T47D (cell line): ENCODE measurements around the gene CAMKMT.

Source experiments
- DNase-seq, 2 experiments: peaks; one replicate each; pipeline versions ENCODE4 v3.0.0 to v3.0.0-alpha.2; 2011 to 2012; ENCODE audit warnings: low read depth in 1 of 2, low spot score in 1 of 2
- JUND ChIP-seq: IDR thresholded peaks from 2 replicates; pipeline ENCODE4 v1.6.1; 2012; ENCODE audit warnings: low read depth
- in situ Hi-C: cut with HindIII; loops from 2 replicates; pipeline ENCODE4 v1.10.0; 2016; ENCODE audit warnings: low sequenced_read_pairs, low pct_unique_long_range_greater_than_20kb

CAMKMT gene

DNA sequence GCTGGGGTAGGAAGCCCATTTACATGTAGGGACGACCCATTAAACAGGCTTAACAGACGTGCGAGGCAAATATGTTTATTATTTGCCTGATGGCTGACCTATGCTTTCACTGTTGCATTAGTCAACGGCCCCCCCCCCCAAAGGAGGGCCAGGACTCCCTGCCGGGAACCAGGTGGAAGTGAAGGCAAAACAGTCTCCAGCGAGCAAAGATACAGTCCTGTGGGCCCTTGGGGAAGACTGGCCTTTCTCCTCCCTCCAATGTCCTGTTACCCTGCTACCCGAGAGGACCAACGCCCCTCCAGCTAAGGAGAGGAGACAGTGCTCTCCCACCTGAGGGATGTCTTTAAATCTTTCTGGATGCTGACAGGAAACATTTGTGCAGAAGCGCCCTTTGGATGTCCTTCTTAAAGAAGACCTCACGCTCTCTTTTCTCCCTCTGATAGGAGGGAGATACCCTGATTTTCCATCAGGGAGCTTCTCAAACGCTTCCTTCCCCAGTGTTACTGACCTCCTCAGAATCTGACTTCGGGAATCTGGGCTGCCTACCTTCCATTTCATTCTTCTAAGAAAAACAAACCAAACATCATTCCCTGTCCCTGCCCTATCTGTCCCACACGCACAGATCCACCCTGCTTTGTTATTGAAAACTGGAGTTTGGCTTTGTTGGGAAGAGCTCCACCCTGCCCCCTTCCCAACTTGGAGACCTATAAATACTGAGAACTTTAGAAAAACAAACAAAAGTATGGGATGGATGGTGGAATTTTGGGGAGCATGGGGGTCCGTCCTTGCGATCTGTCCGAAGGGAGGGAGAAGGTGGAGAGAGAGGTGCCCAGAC, 443.9 kb downstream of the CAMKMT start:
- no peak for DNase-seq
- no peak for TF ChIP-seq JUND
- in situ Hi-C loops, result no loop called here

DNA sequence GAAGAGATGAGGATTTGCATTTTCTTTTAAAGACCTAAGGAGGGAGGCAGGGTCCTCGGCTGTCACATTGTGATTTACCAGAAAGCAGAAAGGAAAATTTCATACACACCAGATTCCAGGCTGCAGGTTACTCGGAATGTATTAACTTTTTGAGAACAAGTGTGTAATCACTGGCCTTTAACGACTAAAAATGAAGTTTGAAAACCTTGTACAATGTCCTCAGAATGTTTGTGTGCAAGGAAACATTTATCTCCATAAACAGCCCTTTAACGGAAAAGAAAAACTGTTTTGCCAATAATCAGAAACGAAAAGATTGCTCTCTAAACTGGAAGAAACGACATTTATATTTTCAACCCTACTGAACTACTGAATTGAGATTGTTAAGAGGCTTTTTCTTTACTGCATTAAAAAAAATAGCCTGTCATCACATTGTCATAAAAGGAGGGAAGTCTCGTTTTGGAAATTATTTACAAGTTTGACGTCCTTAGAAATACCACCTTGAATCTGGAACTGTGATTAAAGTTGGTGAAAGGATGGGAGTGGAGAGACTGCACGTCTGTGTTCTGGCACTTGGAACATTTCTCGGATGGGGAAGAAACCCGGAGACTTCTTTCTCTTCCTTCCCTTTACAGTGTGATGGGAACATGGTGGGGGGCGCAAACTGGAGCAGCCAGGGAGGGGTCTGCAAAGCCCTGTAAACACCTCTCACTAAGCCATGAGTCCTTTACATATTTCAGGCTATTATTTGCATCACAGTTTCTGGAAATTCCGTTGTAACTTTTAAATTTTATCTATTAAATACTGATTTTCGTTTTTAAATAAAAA, 445.7 kb downstream of the CAMKMT start:
- in situ Hi-C loops, result no loop called here
- TF ChIP-seq JUND, result no peak
- no peak for DNase-seq

DNA sequence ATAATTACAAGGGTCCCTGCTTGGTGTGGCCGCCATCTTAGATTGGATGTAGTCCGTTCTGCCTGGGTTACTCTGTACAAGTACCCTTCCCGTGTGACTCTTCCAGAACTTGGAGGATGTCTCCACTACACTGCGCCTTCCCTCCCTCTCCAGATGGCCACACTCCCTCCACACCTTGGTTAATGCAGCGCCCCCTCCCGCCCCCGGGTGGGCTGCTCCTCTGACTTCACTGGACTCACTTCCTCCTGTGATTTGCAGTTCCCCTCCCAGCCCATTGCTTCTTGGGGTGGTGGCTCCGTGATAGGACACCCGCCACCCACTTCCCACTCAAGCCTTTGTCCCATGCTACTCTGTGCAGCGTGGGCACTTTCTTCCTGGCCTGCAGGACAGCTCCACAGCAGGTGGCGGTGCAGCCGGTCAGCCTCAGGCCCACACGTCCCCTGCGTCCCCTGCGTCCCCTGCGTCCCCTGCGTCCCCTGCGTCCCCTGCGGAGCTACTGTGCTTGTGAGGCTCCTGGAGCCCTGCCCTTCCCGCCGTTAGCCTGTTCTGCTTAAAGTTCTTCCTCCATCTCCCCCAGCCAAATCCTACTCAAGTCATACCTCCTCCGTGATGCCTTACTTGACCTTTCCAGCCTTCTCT, 449.3 kb downstream of the CAMKMT start:
- DNase-seq, result no peak
- no peak for TF ChIP-seq JUND
- in situ Hi-C loops, result no loop called here

DNA sequence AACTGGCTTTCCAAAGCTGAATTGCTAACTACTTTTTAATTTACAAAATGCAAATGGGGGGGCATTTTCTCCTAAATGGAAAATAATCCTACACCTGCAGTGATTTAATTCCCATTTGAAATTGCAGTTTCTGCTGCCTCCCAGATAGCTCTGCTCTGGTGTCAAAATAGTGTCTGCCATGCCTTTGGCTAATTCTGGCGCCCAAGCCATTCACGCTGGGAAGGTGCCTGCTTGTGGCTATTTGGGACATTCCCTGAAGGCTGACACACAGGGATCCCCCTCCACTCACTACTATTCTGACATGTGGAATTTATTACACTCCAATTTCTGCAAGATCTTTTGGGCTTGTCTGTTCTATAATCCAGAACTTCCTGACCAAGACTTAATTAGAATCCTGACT, 451.4 kb downstream of the CAMKMT start:
- in situ Hi-C loops, result no loop called here
- no peak for DNase-seq
- TF ChIP-seq JUND, result no peak

DNA sequence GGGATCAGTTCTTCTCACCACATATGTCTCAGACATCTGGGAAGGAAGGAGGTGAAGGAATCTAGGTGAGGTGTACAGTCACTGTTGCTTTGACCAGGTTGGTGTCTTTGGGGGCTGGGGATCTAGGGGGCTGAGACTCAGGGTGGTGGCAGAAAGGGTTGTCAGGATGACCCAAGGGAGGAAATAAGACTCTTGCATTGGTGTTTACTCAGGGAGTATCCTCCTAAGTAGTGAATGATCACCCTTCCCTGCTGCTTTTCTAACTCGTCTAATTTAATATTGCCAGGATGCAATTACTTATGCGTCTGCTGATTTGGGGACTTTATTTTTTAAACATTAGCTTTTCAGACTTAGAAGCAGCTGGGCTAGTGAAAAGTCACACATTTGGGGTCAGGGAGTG, 451.9 kb downstream of the CAMKMT start:
- TF ChIP-seq JUND, result no peak
- in situ Hi-C loops, result no loop called here
- no peak for DNase-seq

DNA sequence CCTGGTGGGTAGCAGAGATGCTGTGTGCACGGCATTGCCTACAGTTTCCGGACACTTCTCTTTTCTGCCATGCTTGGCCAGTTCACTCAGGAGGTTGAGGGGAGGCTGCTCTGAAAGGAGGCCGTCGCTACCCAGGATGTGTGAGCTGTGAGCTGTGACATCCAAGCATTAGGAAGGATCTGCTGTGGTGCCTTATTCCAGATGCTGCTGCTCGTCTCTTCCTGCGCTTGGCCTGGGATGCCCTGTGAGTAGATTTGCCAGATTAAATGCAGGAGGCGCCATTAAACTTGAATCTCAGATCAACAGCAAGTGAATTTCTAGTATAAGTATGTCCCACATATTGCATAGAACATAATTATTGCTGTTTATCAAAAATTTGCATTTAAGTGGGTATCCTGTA, 455.5 kb downstream of the CAMKMT start:
- TF ChIP-seq JUND, result no peak

DNA sequence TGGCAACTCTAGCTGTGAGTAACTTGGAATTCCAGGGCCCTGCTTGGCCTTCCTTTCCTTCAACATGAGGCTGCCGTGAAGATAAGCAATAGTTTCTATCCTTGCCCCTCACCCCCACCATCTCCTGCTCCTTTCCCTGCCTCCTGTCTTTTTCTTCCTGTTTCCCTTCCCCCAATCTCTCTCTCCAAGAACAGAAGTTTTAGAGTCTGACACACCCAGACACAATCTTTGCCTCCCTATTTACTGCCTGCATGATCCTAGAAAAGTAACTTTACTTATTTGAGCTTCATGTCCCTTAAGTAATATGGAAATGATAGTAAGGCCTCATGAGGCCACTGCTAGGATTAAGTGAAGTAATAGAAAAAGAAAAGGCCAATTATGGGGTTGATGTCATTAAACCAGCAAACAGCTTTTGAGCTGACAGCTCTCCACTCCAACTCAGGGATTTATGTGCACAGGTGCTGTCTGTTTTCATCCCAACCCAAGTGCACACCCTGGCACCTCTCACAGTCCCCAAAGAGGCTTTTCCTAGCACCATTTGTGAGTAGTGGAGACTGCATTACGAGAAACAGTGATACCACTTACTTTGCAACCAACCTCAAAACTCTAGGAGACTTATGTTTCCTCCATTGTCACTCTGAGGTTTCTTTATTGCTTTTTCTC, 456.1 kb downstream of the CAMKMT start:
- no peak for TF ChIP-seq JUND
- in situ Hi-C loops, result no loop called here
- DNase-seq, result no peak

More for the DNA sequence above, 455.5 kb downstream of the CAMKMT start:
- in situ Hi-C loops, result no loop called here
- no peak for DNase-seq

DNA sequence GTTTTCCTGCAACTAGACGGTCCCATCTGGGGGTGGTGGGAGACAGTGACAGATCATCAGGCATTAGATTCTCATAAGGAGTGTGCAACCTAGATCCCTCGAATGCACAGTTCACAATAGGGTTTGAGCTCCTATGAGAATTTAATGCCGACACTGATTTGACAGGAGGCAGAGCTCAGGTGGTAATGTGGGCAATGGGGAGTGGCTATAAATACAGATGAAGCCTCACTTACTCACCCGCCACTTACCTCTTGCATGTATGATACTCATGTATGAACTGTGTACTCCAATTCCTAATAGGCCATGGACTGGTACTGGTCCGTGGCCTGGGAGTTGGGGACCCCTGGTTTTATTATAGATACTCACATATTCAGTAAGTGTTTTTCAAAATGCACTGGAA, 457.3 kb downstream of the CAMKMT start:
- no peak for TF ChIP-seq JUND
- in situ Hi-C loops, result no loop called here
- DNase-seq, result no peak

DNA sequence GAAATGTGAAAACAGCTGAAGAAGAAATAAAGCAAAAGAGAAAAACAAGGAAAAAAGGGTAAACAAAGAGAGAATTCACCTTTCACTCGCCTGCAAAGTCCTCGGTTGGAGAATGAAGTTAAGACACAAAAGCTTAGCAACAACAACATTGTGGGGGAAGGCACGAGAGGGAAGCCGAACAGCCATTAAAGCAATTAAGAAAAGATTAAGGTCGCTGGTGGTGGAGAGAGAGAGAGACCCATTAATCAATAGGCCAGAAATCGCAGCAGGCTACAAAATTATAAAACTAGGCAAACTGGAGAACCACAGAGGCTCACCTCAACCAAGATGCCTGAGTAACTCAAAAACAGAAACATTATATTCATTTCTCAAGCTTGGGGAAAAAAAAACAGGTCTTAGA, 459.8 kb downstream of the CAMKMT start:
- DNase-seq, result no peak
- in situ Hi-C loops, result no loop called here
- TF ChIP-seq JUND, result no peak

DNA sequence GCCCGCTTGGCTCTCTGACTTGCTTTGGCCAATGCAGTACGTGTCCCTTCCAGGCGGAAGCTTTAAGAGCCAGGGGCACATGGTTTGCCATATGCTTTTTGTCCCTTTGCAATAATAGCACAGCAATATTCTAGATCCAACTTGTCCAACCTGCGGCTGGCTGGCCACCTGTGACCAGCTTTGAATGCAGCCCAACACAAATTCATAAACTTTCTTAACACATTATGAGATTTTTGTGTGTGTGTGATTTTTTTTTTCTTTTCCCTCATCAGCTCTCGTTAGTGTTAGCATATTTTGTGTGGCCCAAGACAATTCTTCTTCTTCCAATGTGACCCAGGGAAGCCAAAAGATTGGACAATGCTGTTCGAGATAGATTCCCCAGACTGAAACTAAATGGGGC, 460.4 kb downstream of the CAMKMT start:
- no peak for DNase-seq
- no peak for TF ChIP-seq JUND
- in situ Hi-C loops, result no loop called here
